OCI-LY7 (cell line): Measurements from ENCODE around the gene GCH1. TPM values are rescaled to one million over a fixed set of nuclear protein-coding genes. Genes with fewer than 3 reads are reported as not detected.
A peak's percentile ranks its signal among the peaks of the same experiment; 100 is the strongest.

Source experiments
- BruUV-seq: library from RNA; stranded (reverse); fragments of 400-500 nt; replicated peaks from 2 replicates; lab custom pipeline; 2021; lab: Mats Ljungman, UMichigan
- CTCF ChIA-PET: fragments of 300-600 bp; sonication (Branson Sonifier 250); formaldehyde crosslinking; loops from one replicate; lab custom pipeline; 2022; ENCODE audit warnings: antibody characterized with exemption; ENCODE audit not compliant: unreplicated experiment; lab: Charles Lee
- POLR2A ChIA-PET: fragments of 300-600 bp; sonication (Branson Sonifier 250); formaldehyde crosslinking; loops from one replicate; lab custom pipeline; 2022; ENCODE audit warnings: antibody characterized with exemption; lab: Charles Lee
- DNase-seq: peaks from one replicate; pipeline ENCODE4 v3.0.0-alpha.2; 2015; ENCODE audit warnings: low spot score
- H2AFZ ChIP-seq: fragments of 200-600 bp; sonication (generic), shearing (Covaris generic); 2 replicates; pipeline ENCODE4 v1.6.1; 2014; ENCODE audit warnings: mild to moderate bottlenecking, antibody characterized with exemption, low read length, moderate library complexity
- H3K27ac ChIP-seq: fragments of 200-600 bp; sonication (generic); 2 replicates; pipeline ENCODE4 v1.5.1; 2014; ENCODE audit warnings: mixed run types, low read depth, mild to moderate bottlenecking, moderate library complexity, low read length, inconsistent platforms; ENCODE audit not compliant: poor library complexity, severe bottlenecking
- H3K36me3 ChIP-seq: fragments of 200-600 bp; sonication (generic); 2 replicates; pipeline ENCODE4 v1.6.1; 2014; ENCODE audit warnings: mild to moderate bottlenecking, antibody characterized with exemption, low read length, moderate library complexity, mixed read lengths; ENCODE audit not compliant: insufficient read depth
- H3K4me1 ChIP-seq: fragments of 200-600 bp; sonication (generic); 2 replicates; pipeline ENCODE4 v1.5.1; 2014; ENCODE audit warnings: mild to moderate bottlenecking, low read length; ENCODE audit not compliant: insufficient read depth, poor library complexity, severe bottlenecking
- H3K4me2 ChIP-seq: fragments of 200-600 bp; sonication (generic); 2 replicates; pipeline ENCODE4 v1.6.1; 2014; ENCODE audit warnings: mild to moderate bottlenecking, low read length
- H3K4me3 ChIP-seq: fragments of 200-600 bp; sonication (generic); 2 replicates; pipeline ENCODE4 v1.5.1; 2014; ENCODE audit warnings: mild to moderate bottlenecking, low read depth, low read length; ENCODE audit not compliant: poor library complexity, severe bottlenecking
- H3K79me2 ChIP-seq: fragments of 200-600 bp; sonication (generic); 2 replicates; pipeline ENCODE4 v1.6.1; 2016; ENCODE audit warnings: low read depth, mild to moderate bottlenecking, low read length, moderate library complexity, mixed read lengths; ENCODE audit not compliant: insufficient read depth
- H3K9me2 ChIP-seq: fragments of 200-600 bp; sonication (generic); 2 replicates; pipeline ENCODE4 v1.6.1; 2016; ENCODE audit warnings: mild to moderate bottlenecking, low read length, mixed read lengths; ENCODE audit not compliant: insufficient read depth
- H3K9me3 ChIP-seq: fragments of 200-600 bp; sonication (generic); 2 replicates; pipeline ENCODE4 v1.6.1; 2014; ENCODE audit warnings: mild to moderate bottlenecking, mixed run types, low read length, mixed read lengths
- H4K20me1 ChIP-seq: fragments of 200-600 bp; sonication (generic); 2 replicates; pipeline ENCODE4 v1.6.1; 2014; ENCODE audit warnings: mild to moderate bottlenecking, antibody characterized with exemption, low read length, moderate library complexity, mixed read lengths; ENCODE audit not compliant: insufficient read depth
- CTCF ChIP-seq: fragments of 200-600 bp; sonication (generic); conservative IDR thresholded peaks from 2 replicates; pipeline ENCODE4 v1.5.1; 2014; ENCODE audit warnings: mild to moderate bottlenecking, antibody characterized with exemption, low read length, moderate library complexity, mixed read lengths
- EZH2phosphoT487 ChIP-seq: fragments of 200-600 bp; sonication (generic); IDR thresholded peaks from 2 replicates; pipeline ENCODE4 v1.6.1; 2018; ENCODE audit warnings: low read depth, borderline replicate concordance, mild to moderate bottlenecking, mixed run types, antibody characterized with exemption, low read length, moderate library complexity, mixed read lengths
- intact Hi-C: fragments of 100-400 bp; cut with micrococcal nuclease; formaldehyde crosslinking; loops from one replicate; pipeline ENCODE4 v1.10.0; 2022; ENCODE audit not compliant: unreplicated experiment
- total RNA-seq, 2 experiments: library from RNA; depleted of rRNA in 1 of 2; stranded (reverse); fragments of >200 nt in 1 of 2; shearing (Covaris generic) in 1 of 2; gene quantifications; 2 replicates each; pipeline ENCODE4 v1.2.3, GENCODE V29; 2014 to 2022

GCH1 gene
- total RNA-seq, 2 experiments from 2014 or later: 14.7 to 22.5 TPM

DNA sequence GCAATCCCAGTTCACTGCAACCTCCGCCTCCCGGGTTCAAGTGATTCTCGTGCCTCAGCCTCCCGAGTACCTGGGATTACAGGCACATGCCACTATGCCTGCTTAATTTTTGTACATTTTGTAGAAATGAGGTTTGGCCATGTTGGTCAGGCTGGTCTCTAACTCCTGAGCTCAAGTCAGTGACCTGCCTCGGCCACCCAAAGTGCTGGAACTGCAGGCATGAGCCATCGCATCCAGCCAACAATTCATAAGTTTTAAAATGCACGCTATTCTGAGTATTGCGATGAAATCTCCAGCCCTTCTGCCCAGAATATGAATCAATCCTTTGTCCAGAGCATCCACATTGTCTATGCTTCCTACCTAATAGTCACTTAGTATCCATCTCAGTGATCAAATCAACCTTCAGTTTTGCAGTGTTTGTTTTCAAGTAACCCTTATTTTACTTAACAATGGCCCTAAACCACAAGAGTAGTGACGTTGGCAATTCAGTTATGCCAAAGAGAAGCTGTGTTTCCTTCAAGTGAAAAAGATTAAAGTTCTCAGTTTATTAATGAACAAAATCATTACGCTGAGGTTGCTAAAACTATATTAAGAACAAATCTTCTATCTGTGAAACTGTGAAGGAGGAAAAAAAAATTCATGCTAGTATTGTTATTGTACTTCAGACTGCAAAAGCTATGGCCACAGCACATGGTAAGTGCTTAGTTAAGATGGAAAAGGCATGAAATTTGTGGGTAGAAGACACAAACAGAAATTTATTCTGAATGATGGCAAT lies 11.0 kb downstream of the GCH1 start:
- CTCF ChIA-PET: no interaction called here
- Histone ChIP-seq H3K9me3 (no peaks in the 10 kb centered on the region), H2AFZ (no peak overlapping the region), H3K27ac (no peak overlapping the region), H3K9me2 (no peaks in the 10 kb centered on the region), H3K4me2 (no peak overlapping the region), H3K79me2 (no peaks in the 10 kb centered on the region), H3K36me3 (no peaks in the 10 kb centered on the region), H4K20me1 (0 out of 2 replicates have a peak, but pooled peaks cover 3% of the 10 kb centered on the region), H3K4me3 (no peak overlapping the region), H3K4me1 (peaks cover 2% of the 10 kb centered on the region)
- intact Hi-C loops: no loop called here
- DNase-seq: no peak
- BruUV-seq: no TSS peak
- POLR2A ChIA-PET: interaction anchor here (0.6 kb wide), 1 partner anchor 493 kb away, joined by 8 read pairs; no protein-coding TSS in a partner anchor
- TF ChIP-seq CTCF (no peak), EZH2phosphoT487 (no peak)

GRCh38 chr14:54890788-54891187 lies 11.8 kb downstream of the GCH1 start:
- Histone ChIP-seq H3K4me3 (no peak overlapping the region), H3K36me3 (no peaks in the 10 kb centered on the region), H3K9me3 (no peaks in the 10 kb centered on the region), H3K79me2 (no peaks in the 10 kb centered on the region), H3K9me2 (no peaks in the 10 kb centered on the region), H2AFZ (no peak overlapping the region), H3K4me1 (peaks cover 4% of the 10 kb centered on the region), H3K27ac (no peak overlapping the region), H4K20me1 (0 out of 2 replicates have a peak, but pooled peaks cover 3% of the 10 kb centered on the region), H3K4me2 (no peak overlapping the region)
- CTCF ChIA-PET: no interaction called here
- POLR2A ChIA-PET: interaction anchor here (0.6 to 0.9 kb wide), 2 partner anchors 9 to 492 kb away, joined by 3 to 8 read pairs; no protein-coding TSS in a partner anchor
- intact Hi-C loops: no loop called here
- DNase-seq: peak; percentile 8
- TF ChIP-seq EZH2phosphoT487: no peak
- TF ChIP-seq CTCF: no peak
- no TSS peak for BruUV-seq

DNA sequence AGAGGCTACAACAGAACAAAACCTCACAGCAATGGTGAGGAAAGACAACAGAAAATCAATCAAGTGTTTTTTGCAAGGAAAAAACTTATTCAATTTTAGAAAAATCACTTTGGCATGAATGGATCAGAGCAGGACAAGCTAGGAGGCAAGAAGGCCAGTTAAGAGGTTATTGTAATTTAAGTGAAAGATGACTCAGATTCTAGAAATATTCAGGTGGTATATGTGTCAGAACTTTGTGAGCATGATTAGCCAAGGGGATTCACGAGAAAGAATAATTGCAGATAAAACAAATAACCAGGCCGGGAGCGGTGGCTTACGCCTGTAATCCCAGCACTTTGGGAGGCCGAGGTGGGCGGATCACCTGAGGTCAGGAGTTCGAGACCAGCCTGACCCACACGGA lies 12.7 kb downstream of the GCH1 start:
- POLR2A ChIA-PET: interaction anchor here (0.9 kb wide), 1 partner anchor 9 kb away, joined by 3 read pairs; no protein-coding TSS in a partner anchor
- DNase-seq: no peak
- H3K79me2 ChIP-seq: no peaks in the 10 kb centered on the region

More for the DNA sequence above, 12.7 kb downstream of the GCH1 start:
- Histone ChIP-seq H3K4me3 (no peak overlapping the region), H3K27ac (no peak overlapping the region), H4K20me1 (no peaks in the 10 kb centered on the region), H2AFZ (no peak overlapping the region), H3K4me1 (peaks cover 4% of the 10 kb centered on the region), H3K36me3 (no peaks in the 10 kb centered on the region), H3K9me3 (no peaks in the 10 kb centered on the region), H3K4me2 (no peak overlapping the region), H3K9me2 (no peaks in the 10 kb centered on the region)
- no TSS peak for BruUV-seq
- CTCF ChIA-PET: no interaction called here
- intact Hi-C loops: no loop called here
- TF ChIP-seq CTCF (no peak), EZH2phosphoT487 (no peak)
